ENCODE measurements around the gene NHSL2. TPM values are rescaled to one million over a fixed set of nuclear protein-coding genes. Genes with fewer than 3 reads are reported as not detected.
A peak's percentile ranks its signal among the peaks of the same experiment; 100 is the strongest.

The NHSL2 gene
- polyA plus RNA-seq, 1 of the 3 experiments (the other 2 are of a cell fraction), result 0.61 TPM

DNA sequence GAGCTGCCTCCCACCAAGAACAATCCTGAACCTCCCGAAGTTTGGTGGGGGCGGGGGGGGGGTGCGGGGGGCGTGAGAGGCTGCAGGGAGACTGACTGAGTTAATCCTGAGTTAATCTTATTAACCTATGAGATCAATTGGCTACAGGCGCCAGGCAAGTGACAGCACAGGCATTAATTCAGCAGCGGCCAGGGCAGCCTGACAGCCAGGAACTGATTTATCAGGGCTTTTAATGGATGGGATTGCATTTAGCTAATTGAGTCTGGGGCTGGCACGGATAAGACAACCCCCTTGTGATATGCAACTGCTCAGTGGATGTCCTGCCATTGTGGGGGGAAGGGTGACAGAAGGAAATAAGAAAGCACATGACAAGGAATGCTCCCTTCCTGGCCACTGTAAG is 204.7 kb downstream of the NHSL2 start:
- H3K27ac ChIP-seq (ENCODE audit: low read depth in 2 of 2, low read length in 1 of 2), result peak overlapping the region in 1 of 2 experiments; percentile 95; a peak in 2 of 4 replicates
- ChIA-PET CTCF (interaction anchor here (0.9 to 4.3 kb wide), 9 partner anchors 9 to 116 kb away, joined by 3 to 31 read pairs (median 4); no protein-coding TSS in a partner anchor), POLR2A (interaction anchor here (0.7 to 2.2 kb wide), 4 partner anchors 12 to 47 kb away, joined by 3 to 6 read pairs (median 4); no protein-coding TSS in a partner anchor)
- no peaks in the 10 kb centered on the region for H3F3A ChIP-seq (replicated peaks; ENCODE audit: insufficient read depth)
- H2AFZ ChIP-seq (ENCODE audit: low read depth), result no peak overlapping the region
- no peaks in the 10 kb centered on the region for H4K20me1 ChIP-seq (ENCODE audit: insufficient read depth)
- peaks cover 0 to 40% of the 10 kb centered on the region in 2 experiments; a peak in 2 of 4 replicates for H3K4me1 ChIP-seq (ENCODE audit: control insufficient read depth in 1 of 2, insufficient read depth in 2 of 2, low read depth in 1 of 2, low read length in 1 of 2)
- H3K27me3 ChIP-seq (ENCODE audit: insufficient read depth), result no peaks in the 10 kb centered on the region; the same call in 1 of the 2 replicates
- H3K4me2 ChIP-seq, result no peak overlapping the region
- no peak overlapping the region for H3K4me3 ChIP-seq (ENCODE audit: low read depth in 2 of 2, low read length in 1 of 2)
- no peaks in the 10 kb centered on the region for H3K36me3 ChIP-seq (replicated peaks in 1 of 2; ENCODE audit: control insufficient read depth in 1 of 2, insufficient read depth in 2 of 2, low read length in 1 of 2)
- WGBS (ENCODE audit: low lambda C conversion rate), result 9% methylated on average over 6 of the region's 7 CpGs
- no peaks in the 10 kb centered on the region for H3K79me2 ChIP-seq (ENCODE audit: insufficient read depth)
- H3K9me2 ChIP-seq, result no peaks in the 10 kb centered on the region
- H3K9me3 ChIP-seq, result no peaks in the 10 kb centered on the region
- no peak overlapping the region for H3K9ac ChIP-seq
- peak; percentile 83 for DNase-seq
- TF ChIP-seq FOSL2 (IDR thresholded peaks at IDR 0.05; ENCODE audit: borderline replicate concordance, low read depth) (no peak), FOXJ3 (CRISPR knock-in tag; IDR thresholded peaks at IDR 0.05) (peak; percentile 81), ELF1 (IDR thresholded peaks at IDR 0.05) (no peak), RCOR1 (IDR thresholded peaks at IDR 0.05; ENCODE audit: low read length) (peak; percentile 94), RFX5 (IDR thresholded peaks at IDR 0.05; ENCODE audit: low read length) (no peak), CHD2 (IDR thresholded peaks at IDR 0.05; ENCODE audit: low read length, partially characterized antibody) (peak; percentile 95), EP300 (IDR thresholded peaks at IDR 0.05; ENCODE audit: borderline replicate concordance in 1 of 2, low read depth in 1 of 2, low read length in 1 of 2) (peak in 1 of 2 experiments; percentile 99; a peak in 2 of 4 replicates), TAF1 (IDR thresholded peaks at IDR 0.05; ENCODE audit: borderline replicate concordance, low read depth, low read length) (no peak), GABPA (IDR thresholded peaks at IDR 0.05; ENCODE audit: low read depth) (no peak), RXRA (IDR thresholded peaks at IDR 0.05; ENCODE audit: borderline replicate concordance, low read depth) (no peak), TCF12 (IDR thresholded peaks at IDR 0.05) (peak; percentile 42), PBX3 (IDR thresholded peaks at IDR 0.05) (peak; percentile 8; the same call in 1 of the 2 replicates), IRF3 (IDR thresholded peaks at IDR 0.05; ENCODE audit: low read depth, low read length) (no peak), MEF2A (IDR thresholded peaks at IDR 0.05; ENCODE audit: borderline replicate concordance, low read depth) (no peak), USF1 (IDR thresholded peaks at IDR 0.05; ENCODE audit: borderline replicate concordance, low read depth) (no peak), TEAD4 (IDR thresholded peaks at IDR 0.05; ENCODE audit: borderline replicate concordance, insufficient read depth) (0 out of 2 replicates have a peak, but pooled peaks have one; percentile 45), EZH2phosphoT487 (IDR thresholded peaks at IDR 0.05; ENCODE audit: borderline replicate concordance, low read depth) (no peak), RAD21 (IDR thresholded peaks at IDR 0.05; ENCODE audit: low read length) (peak; percentile 35; the same call in 1 of the 2 replicates), SIN3A (IDR thresholded peaks at IDR 0.05; ENCODE audit: borderline replicate concordance, low read depth, low read length) (no peak), ZBTB33 (IDR thresholded peaks at IDR 0.05; ENCODE audit: borderline replicate concordance, low read depth) (no peak)
- TF ChIP-seq, protein P1, sequence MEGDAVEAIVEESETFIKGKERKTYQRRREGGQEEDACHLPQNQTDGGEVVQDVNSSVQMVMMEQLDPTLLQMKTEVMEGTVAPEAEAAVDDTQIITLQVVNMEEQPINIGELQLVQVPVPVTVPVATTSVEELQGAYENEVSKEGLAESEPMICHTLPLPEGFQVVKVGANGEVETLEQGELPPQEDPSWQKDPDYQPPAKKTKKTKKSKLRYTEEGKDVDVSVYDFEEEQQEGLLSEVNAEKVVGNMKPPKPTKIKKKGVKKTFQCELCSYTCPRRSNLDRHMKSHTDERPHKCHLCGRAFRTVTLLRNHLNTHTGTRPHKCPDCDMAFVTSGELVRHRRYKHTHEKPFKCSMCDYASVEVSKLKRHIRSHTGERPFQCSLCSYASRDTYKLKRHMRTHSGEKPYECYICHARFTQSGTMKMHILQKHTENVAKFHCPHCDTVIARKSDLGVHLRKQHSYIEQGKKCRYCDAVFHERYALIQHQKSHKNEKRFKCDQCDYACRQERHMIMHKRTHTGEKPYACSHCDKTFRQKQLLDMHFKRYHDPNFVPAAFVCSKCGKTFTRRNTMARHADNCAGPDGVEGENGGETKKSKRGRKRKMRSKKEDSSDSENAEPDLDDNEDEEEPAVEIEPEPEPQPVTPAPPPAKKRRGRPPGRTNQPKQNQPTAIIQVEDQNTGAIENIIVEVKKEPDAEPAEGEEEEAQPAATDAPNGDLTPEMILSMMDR (IDR thresholded peaks at IDR 0.05), result no peak
- TF ChIP-seq, protein P2, sequence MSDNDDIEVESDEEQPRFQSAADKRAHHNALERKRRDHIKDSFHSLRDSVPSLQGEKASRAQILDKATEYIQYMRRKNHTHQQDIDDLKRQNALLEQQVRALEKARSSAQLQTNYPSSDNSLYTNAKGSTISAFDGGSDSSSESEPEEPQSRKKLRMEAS (IDR thresholded peaks at IDR 0.05; ENCODE audit: low read depth), result no peak
